Progenitor cell of endocrine pancreas (in vitro differentiated cells): Measurements from ENCODE around the gene ZDHHC5. TPM values are rescaled to one million over a fixed set of nuclear protein-coding genes. Genes with fewer than 3 reads are reported as not detected.
"Not testable (repeated sequence)": the region's sequence is repeated elsewhere in the genome, so short reads cannot be mapped to it uniquely, and the experiment has no call there.

Experiments
- DNase-seq: peaks from one replicate; pipeline ENCODE4 v3.0.0; 2021; ENCODE audit warnings: low spot score; ENCODE audit not compliant: unreplicated experiment
- H3K27ac Mint-ChIP-seq: 2 replicates; pipeline ENCODE4 v1.8.0; 2021; ENCODE audit warnings: mild to moderate bottlenecking, moderate library complexity, mixed read lengths
- H3K27me3 Mint-ChIP-seq: 2 replicates; pipeline ENCODE4 v1.8.0; 2021; ENCODE audit warnings: mixed read lengths
- H3K36me3 Mint-ChIP-seq: 2 replicates; pipeline ENCODE4 v1.8.0; 2022; ENCODE audit warnings: mixed read lengths; ENCODE audit not compliant: insufficient read depth
- H3K4me1 Mint-ChIP-seq: 2 replicates; pipeline ENCODE4 v1.8.0; 2021; ENCODE audit warnings: low read depth, mixed read lengths
- H3K4me3 Mint-ChIP-seq: 2 replicates; pipeline ENCODE4 v1.8.0; 2021; ENCODE audit warnings: low read depth, mild to moderate bottlenecking, moderate library complexity, mixed read lengths
- H3K9me3 Mint-ChIP-seq: 2 replicates; pipeline ENCODE4 v1.8.0; 2021; ENCODE audit warnings: low read depth, mixed read lengths
- CTCF ChIP-seq: fragments of 200-600 bp; sonication (generic); IDR thresholded peaks from one replicate; pipeline ENCODE4 v1.5.0; 2021; ENCODE audit warnings: antibody characterized with exemption, mild to moderate bottlenecking; ENCODE audit not compliant: unreplicated experiment
- total RNA-seq: library from RNA; stranded (reverse); gene quantifications from 2 replicates; pipeline ENCODE4 v1.2.1, GENCODE V29; 2021

The ZDHHC5 gene
- total RNA-seq, 1 donor from 2014 or later = 56.7 TPM

- Mint-ChIP-seq H3K27ac (peak overlapping the region; percentile 18), H3K9me3 (no peaks in the 10 kb centered on the region), H3K4me3 (no peak overlapping the region), H3K4me1 (peaks cover 1% of the 10 kb centered on the region), H3K36me3 (peaks cover 10% of the 10 kb centered on the region), H3K27me3 (no peaks in the 10 kb centered on the region)
- no peak for DNase-seq
- TF ChIP-seq CTCF = no peak
Observed at GRCh38 chr11:57704932-57705331, 37.0 kb downstream of the ZDHHC5 start.

DNA sequence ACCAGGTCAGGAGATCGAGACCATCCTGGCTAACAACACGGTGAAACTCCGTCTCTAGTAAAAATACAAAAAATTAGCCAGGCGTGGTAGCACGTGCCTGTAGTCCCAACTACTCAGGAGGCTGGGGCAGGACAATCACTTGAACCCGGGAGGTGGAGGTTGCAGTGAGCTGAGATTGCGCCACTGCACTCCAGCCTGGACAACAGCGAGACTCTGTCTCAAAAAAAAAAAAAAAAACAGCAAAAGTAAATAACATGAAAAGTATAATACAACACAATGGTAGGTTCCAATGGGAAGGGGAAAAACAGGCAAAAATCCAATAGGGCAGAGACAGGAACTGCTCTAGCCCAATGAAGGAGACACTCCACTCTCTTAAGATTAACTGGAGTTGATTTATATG is 37.5 kb downstream of the ZDHHC5 start:
- not testable (repeated sequence) for DNase-seq, H3K27me3 Mint-ChIP-seq, H3K4me1 Mint-ChIP-seq, H3K9me3 Mint-ChIP-seq, H3K27ac Mint-ChIP-seq, H3K4me3 Mint-ChIP-seq
- H3K36me3 Mint-ChIP-seq = peaks cover 11% of the 10 kb centered on the region

DNA sequence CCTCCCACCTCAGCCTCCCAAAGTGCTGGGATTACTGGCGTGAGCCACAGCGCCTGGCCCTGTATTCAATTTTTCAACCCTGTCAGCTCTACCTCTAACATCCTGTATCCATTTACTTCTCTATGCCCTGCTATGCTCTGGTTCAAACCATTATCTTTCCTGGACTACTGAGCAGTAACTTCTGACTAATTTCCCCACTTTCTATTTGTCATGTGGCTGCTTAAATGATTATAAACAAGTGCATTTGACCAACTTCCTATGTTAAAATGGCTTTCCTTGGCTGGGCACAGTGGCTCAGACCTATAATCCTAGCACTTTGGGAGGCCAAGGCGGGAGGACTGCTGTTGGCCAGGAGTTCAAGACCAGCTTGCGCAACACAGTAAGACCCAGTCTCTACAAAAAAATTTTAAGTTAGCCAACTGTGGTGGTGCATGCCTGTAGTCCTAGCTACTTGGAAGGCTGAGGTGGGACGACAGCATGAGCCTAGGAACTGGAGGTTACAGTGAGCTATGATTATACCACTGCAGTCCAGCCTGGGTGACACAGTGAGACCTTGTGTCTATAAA is 42.0 kb downstream of the ZDHHC5 start:
- peak overlapping the region; percentile 98 for H3K4me3 Mint-ChIP-seq
- H3K27me3 Mint-ChIP-seq = no peaks in the 10 kb centered on the region
- no peaks in the 10 kb centered on the region for H3K9me3 Mint-ChIP-seq
- no peak for DNase-seq
- H3K36me3 Mint-ChIP-seq = peaks cover 6% of the 10 kb centered on the region
- no peak overlapping the region for H3K27ac Mint-ChIP-seq
- peaks cover 24% of the 10 kb centered on the region for H3K4me1 Mint-ChIP-seq
- no peak for TF ChIP-seq CTCF

- Mint-ChIP-seq H3K27me3 (no peaks in the 10 kb centered on the region), H3K9me3 (no peaks in the 10 kb centered on the region), H3K4me1 (peaks cover 23% of the 10 kb centered on the region), H3K27ac (peak within 1 kb of the TSS; percentile 96), H3K4me3 (peak within 1 kb of the TSS; percentile 98), H3K36me3 (peaks cover 9% of the 10 kb centered on the region)
- DNase-seq = peak; percentile 77
- TF ChIP-seq CTCF = no peak
Observed at GRCh38 chr11:57711414-57712255, 43.7 kb downstream of the ZDHHC5 start, which contains the start of gene MED19. TSS of gene MED19 (minus strand) at chr11:57712215. CDS start at chr11:57712179, 36 bp downstream.

DNA sequence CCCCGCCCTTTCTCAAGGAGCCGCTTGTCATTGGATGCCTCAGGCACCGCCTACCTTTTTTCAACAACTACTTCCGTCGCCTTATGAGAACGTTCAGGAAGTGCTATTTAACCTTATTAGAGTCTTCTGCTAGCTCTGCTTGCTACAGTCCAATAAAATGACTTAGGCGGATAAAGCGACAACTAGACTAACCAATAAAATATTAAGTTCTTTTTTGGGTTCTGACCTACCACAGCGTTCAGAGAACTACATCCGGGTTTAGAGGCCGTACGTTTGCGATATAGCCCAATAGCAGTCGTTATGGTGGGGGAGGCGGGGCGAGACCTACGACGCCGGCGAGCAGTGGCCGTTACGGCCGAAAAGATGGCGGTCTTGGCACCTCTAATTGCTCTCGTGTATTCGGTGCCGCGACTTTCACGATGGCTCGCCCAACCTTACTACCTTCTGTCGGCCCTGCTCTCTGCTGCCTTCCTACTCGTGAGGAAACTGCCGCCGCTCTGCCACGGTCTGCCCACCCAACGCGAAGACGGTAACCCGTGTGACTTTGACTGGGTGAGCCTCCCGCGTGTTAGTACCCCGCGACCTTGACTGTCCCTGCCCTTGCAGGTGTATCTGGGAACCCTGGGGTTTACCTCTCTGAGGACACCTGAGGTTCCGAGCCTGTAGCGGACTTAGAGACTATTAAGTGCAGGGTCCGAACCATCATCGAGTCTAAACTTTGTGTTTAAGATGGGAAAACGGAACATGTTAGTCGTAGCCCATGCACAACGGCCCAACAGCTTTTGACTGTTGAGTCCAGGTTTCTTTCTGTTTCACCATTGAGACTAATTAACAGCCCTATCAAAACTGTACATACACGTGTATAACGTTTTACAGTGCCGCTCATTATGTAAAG is 44.6 kb downstream of the ZDHHC5 start, which contains the start of gene TMX2:
Gene TMX2, plus strand, starts transcription at position 338 of the 895 bp plus-strand sequence. Its CDS starts 26 bp downstream, at position 364.
- H3K4me1 Mint-ChIP-seq = peaks cover 23% of the 10 kb centered on the region
- peak; percentile 78 for DNase-seq
- H3K9me3 Mint-ChIP-seq = no peaks in the 10 kb centered on the region
- H3K4me3 Mint-ChIP-seq = peak within 1 kb of the TSS; percentile 98
- no peak for TF ChIP-seq CTCF
- H3K27ac Mint-ChIP-seq = peak within 1 kb of the TSS; percentile 96
- no peaks in the 10 kb centered on the region for H3K27me3 Mint-ChIP-seq
- H3K36me3 Mint-ChIP-seq = peaks cover 10% of the 10 kb centered on the region
